GM21360 (cell line): ENCODE measurements around the gene TAGLN.
A peak's percentile ranks its signal among the peaks of the same experiment; 100 is the strongest.

Experiments
- ATAC-seq: cut with Tn5 transposase; IDR thresholded peaks from one replicate; pipeline ENCODE4 v1.9.1; 2021; ENCODE audit warnings: mild to moderate bottlenecking, moderate library complexity; ENCODE audit not compliant: unreplicated experiment

TAGLN gene

DNA sequence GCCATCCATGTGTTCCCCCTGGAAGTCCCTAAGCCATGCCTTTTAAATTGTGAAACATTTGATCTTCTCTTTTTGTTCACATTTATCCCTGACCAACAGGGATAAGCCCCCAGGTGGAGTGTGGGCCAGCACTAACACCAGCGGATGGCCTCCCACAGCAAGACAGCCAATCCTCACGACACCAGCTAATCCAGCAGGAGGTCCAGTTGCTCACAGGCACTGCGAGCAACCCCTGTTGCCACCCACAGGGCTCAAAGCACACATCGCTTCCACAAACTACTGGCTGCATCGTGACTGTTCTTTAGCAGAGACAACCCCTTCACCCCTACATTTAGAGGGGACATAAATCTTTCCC, 30.7 kb downstream of the TAGLN start:
- no peak for ATAC-seq

DNA sequence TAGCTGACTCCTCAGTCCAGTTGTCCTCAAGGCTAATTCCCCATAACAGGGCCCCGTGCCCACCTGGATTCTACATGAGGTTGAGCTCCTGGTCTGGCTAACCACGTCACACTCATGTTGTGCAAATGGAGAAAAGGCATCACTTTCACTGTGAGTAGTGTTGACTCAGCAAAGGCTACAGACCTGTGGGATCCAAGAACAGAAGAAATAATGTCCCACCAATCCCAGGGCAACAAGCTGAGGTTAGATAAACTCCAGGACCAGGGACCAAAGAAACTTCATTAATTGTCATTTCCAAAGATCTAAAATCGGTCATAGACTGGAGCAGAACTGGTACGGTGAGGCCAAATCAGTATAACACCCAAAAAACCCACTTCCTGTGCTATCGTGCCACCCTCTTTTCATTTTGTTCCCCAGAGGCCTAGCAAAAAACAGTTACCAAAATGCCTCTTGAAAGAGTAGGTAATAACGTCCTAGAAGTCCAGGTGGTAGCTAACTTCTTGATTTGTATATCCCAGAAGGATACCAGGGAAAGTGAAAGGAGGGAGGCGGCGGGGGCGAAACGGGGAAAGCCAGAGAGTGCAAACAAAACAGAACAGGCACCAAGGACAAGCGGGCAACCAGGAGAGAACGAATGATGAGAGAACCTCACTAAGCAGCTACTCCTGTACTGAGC, 31.3 kb downstream of the TAGLN start:
- ATAC-seq: no peak

GRCh38 chr11:117230999-117231841, 32.0 kb downstream of the TAGLN start:
- ATAC-seq: no peak

- no peak for ATAC-seq
These were observed 32.6 kb downstream of the TAGLN start, which contains the start of gene PCSK7 for GRCh38 chr11:117231842-117232091. TSS of gene PCSK7 (minus strand) at chr11:117232073. CDS start at chr11:117229844, 2,229 bp downstream.

DNA sequence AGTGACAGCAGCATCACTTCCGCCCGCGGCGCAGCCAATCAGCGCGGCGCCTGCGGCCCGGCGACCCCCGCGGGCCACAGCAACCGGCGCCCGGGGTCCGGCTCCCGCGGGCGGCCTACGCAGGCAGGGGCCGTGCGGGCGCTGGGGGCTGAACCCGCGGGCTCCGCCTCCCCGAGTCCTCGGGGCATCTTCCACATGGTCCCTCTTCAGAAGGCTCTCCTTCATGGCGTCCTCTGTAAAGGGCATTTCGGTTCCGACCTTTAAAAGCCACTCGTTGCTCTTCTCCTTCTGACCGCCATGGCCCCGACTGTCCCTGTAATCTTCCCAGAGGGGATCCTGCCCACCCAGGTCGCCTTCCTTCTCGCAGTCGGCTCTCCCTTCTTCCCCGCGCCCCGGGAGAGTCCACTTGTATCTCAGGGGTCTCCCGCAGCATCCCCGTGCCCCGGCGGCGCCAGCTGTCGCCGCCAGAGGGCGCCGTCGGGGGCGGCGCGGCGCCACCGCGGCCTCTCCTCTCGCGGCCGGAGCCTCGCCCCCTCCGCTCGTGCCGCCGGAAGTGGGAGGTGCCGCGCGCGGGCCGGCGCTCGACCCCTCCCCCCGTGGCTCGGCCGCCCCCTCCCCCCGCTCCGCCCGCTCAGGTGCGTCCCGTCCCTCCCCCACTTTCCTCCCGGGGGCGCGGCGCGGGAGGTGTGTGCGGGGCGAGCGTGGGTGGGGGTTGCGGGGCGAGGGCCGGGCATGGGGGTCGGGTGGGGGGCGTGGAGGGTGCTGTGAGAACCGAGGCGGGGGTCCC, 33.1 kb downstream of the TAGLN start, which contains the start of gene RNF214:
Gene RNF214, plus strand, starts transcription at position 580 of the 787 bp plus-strand sequence. CDS start 1,602 bp downstream, outside the sequence.
- peak; percentile 61 for ATAC-seq

GRCh38 chr11:117232911-117233409, 33.8 kb downstream of the TAGLN start:
- no peak for ATAC-seq

DNA sequence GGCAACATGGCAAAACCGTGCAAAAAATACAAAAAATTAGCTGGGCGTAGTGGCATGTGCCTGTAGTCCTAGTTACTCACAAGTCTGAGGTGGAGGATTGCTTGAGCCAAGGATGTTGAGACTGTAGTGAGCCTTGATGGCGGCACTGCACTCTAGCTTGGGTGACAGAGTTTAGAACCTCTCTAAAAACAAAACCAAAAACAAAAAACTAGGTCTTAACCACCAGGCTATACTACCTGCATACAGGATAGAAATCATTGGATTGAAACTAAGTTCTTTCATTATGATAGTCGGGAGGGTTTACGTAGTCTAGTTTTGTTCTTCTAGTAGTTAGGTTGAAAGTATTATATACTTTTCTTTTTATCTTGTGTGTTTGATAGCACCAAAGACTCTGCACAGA, 39.1 kb downstream of the TAGLN start:
- ATAC-seq: no peak

DNA sequence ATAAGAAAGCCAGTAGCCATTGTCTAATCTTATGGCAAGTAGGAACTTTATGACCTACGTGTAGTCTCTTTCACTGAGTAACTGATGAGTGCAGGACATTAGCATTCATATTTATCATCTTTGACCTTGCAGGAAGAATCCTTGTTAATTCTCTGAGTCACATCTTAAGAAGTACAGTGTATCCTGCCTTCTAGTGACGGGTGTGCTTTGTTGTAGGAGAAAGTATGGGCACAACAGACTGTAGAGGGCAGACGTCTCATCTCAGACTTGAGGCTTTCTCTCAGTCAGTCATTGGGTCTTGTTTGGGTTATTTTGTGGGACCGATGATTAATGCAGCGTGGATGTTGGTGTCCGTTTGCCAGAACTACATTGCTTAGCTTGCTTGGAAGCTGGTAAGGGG, 40.1 kb downstream of the TAGLN start:
- ATAC-seq: no peak

DNA sequence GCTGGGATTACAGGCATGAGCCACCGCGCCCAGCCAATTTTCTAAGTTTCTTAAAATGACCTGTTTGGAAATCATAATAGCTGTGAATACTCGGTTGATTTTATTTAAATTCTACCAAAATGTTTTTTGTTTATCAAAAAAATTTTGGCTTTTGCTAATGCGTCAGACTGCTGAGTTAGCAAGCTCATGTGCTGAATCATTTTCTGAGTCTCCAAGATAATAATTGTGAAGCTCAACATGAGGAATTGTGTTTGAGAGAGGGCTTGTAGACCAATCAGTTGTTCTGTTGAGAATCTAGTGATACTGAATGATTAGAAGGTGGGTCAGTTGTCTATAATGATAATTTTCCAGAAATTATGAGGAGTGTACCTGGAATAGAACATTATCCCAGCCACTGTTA, 49.2 kb downstream of the TAGLN start:
- ATAC-seq: no peak

DNA sequence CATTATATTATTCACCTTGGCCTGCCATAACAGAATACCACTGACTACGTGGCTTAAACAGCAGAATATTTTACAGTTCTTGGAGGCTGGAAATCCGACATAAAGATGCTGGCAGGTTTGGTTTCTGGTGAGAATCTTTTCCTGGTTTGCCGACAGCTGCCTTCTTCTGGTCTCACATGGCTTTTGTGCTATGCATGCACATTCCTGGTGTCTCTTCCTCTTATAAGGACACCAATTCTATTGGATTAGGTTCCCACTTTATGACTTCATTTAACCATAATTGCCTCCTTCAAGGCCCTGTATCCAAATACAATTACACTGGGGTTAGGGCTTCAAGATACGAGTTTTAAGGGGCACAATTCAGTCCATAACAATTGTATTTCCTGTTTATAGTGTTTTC, 50.4 kb downstream of the TAGLN start:
- ATAC-seq: no peak

- no peak for ATAC-seq
These were observed 52.3 kb downstream of the TAGLN start for GRCh38 chr11:117251506-117251905.

DNA sequence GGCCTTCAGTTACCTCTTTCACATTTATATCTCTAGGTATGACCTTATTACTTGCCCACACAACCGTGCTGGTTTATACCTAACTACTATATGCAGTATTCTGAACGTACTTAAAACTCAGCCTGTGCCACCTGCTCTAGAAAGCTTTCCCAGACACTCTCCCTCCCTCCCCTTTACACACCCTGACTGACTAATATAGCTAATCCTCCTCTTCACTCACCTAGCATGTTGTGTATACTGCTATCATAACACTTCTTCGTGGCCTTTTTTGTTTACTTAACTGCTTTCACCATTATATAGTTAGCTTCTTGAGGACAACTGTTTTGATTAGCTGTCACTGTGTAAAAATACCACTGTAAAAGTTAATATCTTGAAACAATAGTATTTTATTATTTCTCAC, 56.8 kb downstream of the TAGLN start:
- ATAC-seq: no peak

DNA sequence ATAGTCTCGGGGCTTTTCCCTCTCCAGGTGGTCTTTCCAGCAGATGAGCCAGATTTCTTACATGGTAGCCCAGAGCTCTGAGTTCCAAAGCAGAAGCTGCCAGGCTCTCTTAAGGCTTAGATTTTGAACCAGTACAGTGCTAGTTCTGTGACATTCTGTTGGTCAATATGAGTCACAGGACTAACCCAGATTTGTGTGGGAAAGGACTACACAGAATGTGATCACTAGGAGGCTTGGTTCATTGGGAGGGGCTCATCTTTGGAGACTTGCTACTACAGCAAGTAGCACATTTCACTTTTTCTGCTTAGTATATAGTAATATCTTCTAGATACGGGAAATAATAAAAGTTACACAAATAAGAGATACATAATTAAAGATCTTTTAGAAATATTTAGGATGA, 57.4 kb downstream of the TAGLN start:
- no peak for ATAC-seq
